Caki2 (cell line): Measurements from ENCODE around the gene MRPS15. TPM values are rescaled to one million over a fixed set of nuclear protein-coding genes. Genes with fewer than 3 reads are reported as not detected.
"Not testable (repeated sequence)": the region's sequence is repeated elsewhere in the genome, so short reads cannot be mapped to it uniquely, and the experiment has no call there.

ENCODE experiments used
- DNase-seq: peaks from one replicate; pipeline ENCODE4 v3.0.0-alpha.2; 2015; ENCODE audit warnings: low read depth
- in situ Hi-C: cut with HindIII; loops from 2 replicates; pipeline ENCODE4 v1.10.0; 2016; ENCODE audit warnings: low sequenced_read_pairs, low pct_unique_long_range_greater_than_20kb, mixed read lengths
- total RNA-seq: library from RNA; depleted of rRNA; stranded (reverse); fragments of >200 nt; shearing (Covaris generic); gene quantifications from 2 replicates; pipeline ENCODE4 v1.2.3, GENCODE V29; 2014; ENCODE audit warnings: low replicate concordance; rRNA removed

The MRPS15 gene
- total RNA-seq = 88.1 and 129 TPM in 2 replicates

DNA sequence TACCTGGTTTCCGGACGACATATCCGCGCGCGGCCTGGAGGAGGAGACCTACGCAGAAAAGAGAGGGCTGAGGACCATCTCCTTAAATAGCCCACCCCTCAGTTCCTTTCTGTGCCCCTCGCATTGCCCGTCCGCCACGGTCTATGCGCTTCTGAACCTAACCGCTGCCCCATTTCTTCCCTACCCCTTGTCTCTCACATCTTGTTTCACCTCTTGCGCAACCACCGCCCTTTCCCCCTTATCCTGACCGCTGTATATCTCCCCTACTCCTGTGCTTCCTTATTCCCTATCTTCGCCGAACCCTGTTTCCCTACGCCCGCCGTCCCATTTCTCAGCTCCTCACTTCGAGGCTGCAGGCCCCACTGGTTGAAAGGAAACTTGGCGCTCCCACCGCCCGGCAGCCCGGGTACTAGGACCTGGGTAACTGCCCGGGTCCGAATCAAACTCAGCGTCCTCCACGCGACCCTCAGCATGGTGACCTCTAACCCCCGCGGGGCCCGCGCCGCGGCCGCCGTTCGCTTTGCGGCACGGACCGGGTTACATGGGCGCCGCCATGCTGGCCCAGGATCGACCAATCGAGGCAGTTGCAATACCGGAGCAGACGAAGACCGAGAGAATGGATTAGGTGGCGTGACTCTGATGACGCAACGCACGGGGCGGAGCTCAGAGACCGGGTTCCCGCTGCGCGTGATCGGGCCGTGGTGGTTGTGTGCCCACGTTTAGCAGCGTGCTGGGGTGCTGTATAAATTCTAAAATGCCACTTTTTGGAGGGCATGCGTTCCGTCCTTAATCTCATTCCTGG is at the start of gene MRPS15:
Gene MRPS15 (minus strand): TSS at position 582 of the 802 bp plus-strand sequence. CDS start 109 bp downstream, at position 473.
- in situ Hi-C loops = no loop called here
- DNase-seq = peak; percentile 79

DNA sequence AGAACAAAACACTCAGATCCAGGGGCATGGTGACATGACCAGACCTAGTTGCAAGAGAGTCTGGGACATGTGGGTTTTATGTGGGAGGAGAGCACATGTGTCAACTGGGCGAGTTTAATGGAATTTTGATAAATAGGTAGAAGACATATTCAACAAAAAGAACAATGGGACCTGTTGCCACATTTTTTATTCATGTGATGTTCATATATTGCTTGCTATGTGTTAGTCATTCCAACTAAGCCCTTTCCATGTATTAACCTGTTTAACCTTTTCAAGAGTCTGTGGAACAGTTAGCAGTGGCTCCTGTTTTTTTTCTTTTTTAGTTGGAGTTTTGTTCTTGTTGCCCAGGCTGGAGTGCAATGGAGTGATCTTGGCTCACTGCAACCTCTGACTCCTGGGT is 48.7 kb upstream of the MRPS15 start:
- DNase-seq = no peak
- in situ Hi-C loops = no loop called here

DNA sequence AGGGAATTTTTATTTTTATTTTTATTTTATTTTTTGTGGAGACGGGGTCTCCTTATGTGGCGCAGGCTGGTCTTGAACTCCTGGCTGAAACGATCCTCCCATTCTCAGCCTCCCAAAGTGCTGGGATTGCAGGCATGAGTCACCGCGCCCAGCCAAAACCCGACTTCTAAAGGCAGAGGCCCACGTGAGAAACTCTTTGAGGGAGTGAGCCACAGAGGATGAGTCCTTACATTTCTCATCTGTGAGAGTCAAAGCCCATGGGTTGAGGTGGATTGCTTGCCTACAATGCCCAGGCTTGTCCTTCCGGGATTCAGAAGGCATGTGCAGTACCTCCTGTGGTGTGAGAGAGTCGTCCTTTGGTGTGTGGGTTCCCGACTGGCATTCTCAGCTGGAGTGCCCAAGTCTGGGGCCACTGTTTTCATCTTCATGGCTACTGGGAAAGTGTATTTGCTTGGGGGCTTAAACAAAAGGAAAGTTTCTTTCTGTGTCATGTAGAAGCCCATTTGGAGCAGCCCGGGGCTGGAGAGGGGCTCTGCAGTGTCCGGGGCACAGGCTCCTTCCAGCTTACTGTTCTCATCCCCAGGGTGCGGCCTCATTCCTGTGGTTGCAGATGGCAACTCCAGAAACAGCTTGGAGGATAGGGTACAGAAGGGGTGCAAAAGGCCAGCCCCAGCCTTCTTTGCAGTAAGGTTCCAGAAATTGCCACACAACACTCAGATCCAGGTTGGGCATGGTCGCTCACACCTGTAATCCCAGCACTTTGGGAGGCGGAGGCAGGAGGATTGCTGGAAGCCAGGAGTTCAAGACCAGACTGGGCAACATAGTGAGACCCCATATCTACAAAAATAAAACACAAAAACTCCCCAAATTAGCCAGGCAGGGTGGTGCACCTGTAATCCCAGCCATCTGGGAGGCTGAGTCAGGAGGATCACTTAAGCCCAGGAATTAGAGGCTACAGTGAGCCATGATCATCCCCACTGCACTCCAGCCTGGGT is 47.9 kb upstream of the MRPS15 start:
- in situ Hi-C loops = no loop called here
- DNase-seq = no peak

DNA sequence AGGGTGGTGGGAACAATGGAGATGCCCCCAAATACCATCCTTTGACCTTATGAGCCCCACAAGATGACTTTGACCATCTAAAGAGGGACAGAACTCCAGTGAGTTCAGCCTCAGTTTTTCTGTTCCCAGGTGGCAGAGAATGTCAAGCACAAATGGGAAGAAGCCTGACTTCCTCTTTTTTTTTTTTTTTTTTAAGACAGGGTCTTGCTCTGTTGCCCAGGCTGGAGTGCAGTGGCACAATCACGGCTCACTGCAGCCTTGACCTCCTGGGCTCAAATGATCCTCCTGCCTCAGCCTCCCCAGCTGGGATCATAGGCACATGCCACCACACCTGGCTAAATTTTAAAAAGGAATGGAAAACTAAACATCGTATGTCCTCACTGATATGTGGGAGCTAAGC is 47.0 kb upstream of the MRPS15 start:
- DNase-seq, in situ Hi-C loops: not testable (repeated sequence)

DNA sequence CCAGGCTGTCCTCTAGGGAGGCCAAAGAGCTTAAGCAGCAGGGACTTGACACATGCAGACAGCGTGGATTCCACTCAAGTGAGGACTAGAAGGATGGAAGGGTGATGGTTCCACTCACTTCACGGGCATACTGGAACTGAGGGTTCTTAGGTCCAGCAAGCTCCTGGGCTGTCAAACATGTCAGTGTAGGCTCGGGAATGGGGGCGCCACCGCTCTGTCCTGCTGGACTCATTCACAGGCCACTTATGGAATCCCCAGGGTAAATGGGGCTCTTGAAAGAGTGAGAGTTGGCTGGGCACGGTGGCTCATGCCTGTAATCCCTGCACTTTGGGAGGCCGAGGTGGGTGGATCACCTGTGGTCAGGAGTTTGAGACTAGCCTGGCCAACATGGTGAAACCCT is 46.2 kb upstream of the MRPS15 start:
- in situ Hi-C loops = no loop called here

DNA sequence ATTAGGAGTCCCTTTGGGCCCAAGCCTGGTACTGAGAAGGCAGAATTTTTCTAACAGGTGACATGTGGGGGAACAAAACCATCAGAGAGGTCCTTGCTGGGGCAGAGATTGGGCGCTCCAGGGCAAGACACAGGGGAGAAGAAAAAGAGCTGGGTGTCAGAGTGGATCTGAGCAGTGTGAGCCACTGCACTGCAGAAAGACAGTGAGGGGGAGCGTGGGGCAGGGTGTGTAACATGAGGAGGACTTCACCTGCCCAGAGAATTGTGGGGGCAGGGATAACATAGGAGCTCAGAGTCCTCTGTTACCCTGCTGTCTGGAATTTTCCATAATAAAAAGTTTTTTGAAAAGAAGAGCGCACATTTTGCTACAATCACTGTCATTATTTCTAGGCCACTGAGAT is 44.1 kb upstream of the MRPS15 start:
- in situ Hi-C loops = no loop called here

More for the DNA sequence above, 46.2 kb upstream of the MRPS15 start:
- no peak for DNase-seq

DNA sequence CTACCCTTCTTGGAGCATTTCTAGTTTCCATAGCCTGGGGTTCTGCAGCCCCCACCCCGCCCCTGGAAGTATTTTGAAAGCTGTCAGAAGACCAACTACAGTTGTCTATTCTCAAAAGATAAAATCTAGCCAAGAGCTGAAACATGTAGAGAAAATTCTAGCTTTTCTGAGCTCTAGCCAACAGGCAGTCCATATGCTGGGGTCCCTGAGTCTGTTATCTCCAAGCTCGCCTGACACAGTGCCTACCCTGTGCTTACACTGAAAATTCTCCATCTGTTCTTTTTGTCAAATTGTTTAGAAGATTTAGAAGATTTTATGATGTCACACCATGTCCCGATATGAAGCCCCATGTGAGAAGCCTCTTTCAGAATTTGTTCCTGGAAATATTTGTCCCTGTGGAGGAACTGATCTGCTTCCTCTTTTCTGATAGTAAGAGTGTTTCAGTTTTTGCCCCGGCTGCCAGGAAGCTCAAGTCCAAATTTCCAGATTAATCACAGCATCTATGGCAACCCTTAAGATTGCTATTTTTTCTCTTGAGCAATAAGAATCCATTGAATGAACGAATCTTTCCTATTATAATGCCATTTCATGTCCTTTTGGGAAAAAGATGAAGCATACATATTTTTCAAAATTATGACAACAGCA is 42.2 kb upstream of the MRPS15 start:
- in situ Hi-C loops = no loop called here
- no peak for DNase-seq

More for the DNA sequence above, 44.1 kb upstream of the MRPS15 start:
- DNase-seq = no peak

DNA sequence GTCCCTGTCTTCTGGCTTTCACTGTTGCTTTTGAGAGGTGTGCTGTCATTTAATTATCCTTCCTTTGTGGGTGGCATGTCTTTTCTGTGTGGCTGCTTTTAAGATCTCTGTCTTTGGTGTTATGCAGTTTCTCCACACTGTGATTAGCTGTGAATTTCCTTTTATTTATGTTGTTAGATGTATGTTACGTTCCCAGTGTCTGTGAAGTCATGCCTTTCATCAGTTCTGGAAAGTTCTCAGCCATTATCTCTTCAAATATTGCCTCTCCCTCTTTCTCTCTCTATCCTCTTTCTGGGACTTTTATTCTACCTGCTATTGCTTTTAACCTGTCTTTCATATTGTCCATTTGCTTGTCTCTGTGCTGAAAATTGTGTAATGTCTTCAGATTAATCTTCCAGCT is 39.5 kb upstream of the MRPS15 start:
- in situ Hi-C loops = no loop called here
- no peak for DNase-seq

DNA sequence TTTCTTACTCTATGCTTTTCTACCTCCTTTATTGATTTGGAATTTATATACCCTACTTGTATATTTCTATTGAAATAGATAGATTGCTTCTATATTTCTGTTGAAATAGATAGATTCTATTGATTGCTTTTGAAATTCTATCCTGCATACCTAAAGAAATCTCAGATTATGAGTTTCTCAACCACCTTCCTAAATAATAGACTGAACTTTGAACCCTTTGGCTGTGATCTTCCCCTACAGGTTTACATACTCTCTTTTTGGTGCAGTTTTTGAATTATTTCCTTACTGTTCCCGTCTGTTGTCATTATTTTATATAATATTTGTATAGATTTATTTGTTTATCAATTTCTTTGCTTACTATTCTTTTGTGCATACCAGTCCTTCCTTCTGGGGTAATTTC is 39.0 kb upstream of the MRPS15 start:
- in situ Hi-C loops = no loop called here
- DNase-seq = no peak

DNA sequence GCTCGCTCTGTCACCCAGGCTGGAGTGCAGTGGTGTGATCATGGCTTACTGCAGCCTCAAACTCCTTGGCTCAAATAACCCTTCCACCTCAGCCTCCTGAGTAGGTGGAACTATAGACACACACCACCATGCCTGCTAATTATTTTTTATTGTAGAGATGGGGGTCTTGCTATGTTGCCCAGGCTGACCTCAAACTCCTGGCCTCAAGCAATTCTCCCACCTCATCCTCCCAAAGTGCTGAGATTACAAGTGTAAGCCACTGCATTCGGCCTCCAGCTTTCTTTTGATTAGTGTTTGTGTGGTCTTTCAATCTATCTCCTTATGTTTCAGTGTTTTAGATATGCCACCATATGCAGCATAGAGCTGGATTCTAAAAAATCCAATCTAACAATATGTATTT is 38.4 kb upstream of the MRPS15 start:
- in situ Hi-C loops = no loop called here
- DNase-seq = no peak

DNA sequence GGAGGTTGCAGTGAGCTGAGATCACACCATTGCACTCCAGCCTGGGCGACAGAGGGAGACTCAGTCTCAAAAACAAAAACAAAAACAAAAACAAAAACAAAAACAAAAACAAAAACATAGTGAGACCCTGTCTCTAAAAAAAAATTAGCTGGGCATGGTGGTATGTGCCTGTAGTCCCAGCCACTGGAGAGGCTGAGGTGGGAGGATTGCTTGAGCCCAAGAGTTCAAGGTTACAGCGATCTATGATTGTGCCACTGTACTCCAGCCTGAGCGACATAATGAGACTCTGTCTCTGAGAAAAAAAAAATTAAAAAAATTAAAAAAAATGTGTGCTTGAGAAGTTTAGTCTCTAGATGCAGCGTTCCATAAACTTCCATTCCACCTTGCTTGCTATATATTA is 37.7 kb upstream of the MRPS15 start:
- DNase-seq, in situ Hi-C loops: not testable (repeated sequence)

DNA sequence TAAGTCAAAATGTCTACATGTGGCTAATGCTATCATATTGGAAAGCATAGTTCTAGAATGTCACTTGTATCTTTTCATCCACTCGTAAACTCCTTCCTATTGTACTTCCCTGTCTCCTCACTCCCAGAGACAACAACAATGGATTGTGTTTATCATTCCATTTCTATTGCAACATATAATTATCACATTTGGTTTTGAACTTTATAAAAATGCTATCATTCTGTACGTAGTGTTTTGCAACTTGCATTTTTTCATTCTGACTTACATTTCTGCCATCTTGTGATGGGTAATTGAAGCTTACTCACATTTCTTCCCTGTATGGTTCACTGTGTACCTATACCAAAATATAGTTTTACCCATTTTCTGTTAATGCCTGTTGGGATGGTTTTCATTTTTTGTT is 33.0 kb upstream of the MRPS15 start:
- in situ Hi-C loops = no loop called here
- no peak for DNase-seq

DNA sequence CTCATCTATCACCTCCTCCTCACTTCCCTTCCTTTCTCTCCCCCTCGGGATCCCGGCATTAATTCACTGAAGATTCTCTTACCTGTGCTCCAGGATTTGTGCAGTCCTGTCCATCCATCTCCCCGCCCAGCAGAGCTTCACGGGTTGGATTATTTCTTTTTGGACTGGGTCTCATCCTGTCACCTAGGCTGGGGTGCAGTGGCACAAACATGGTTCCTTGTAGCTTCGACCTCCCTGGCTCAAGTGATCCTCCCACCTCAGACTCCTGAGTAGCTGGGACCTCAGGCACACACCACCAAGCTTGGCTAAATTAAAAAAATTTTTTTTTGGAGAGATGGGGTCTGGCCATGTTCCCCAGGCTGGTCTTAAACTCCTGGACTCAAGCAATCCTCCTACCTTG is 30.8 kb upstream of the MRPS15 start:
- in situ Hi-C loops = no loop called here
- DNase-seq = no peak

DNA sequence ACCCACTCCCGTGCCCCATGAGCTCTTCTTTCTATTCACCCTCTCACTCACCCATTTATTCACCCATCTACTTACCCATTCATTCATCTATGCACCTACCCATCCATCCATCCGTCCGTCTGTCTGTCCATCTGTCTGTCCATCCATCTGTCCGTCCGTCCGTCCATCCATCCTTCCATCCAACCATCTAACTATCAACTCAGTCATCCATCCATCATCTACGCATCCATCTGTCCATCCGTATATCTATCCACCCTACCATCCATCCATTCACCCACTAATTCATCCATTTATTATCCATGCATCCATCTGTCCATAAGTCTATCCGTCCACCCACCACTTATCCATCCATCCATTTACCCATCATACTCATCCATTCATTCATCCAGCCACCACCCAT is 29.3 kb upstream of the MRPS15 start:
- DNase-seq = no peak
- in situ Hi-C loops = no loop called here

DNA sequence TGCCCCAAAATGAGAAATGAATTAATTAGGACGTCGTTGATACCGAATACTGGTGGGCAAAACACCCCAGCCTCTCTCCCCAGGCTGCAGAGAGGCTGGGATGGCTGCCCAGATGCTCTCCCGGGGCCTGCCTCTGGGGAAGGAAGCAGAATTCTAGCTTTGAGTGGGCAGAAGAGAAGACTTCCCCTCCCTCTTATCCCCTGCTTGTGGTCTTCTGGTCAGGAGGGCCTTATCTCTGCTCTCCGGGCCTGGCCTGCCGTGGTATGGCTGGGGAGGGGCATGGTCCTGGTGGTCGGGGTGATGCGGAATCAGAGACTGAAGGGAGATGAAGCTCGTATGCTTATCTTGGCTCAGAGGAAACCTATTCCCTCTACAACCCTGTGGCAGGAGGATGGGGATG is 28.3 kb upstream of the MRPS15 start:
- DNase-seq = no peak
- in situ Hi-C loops = no loop called here

DNA sequence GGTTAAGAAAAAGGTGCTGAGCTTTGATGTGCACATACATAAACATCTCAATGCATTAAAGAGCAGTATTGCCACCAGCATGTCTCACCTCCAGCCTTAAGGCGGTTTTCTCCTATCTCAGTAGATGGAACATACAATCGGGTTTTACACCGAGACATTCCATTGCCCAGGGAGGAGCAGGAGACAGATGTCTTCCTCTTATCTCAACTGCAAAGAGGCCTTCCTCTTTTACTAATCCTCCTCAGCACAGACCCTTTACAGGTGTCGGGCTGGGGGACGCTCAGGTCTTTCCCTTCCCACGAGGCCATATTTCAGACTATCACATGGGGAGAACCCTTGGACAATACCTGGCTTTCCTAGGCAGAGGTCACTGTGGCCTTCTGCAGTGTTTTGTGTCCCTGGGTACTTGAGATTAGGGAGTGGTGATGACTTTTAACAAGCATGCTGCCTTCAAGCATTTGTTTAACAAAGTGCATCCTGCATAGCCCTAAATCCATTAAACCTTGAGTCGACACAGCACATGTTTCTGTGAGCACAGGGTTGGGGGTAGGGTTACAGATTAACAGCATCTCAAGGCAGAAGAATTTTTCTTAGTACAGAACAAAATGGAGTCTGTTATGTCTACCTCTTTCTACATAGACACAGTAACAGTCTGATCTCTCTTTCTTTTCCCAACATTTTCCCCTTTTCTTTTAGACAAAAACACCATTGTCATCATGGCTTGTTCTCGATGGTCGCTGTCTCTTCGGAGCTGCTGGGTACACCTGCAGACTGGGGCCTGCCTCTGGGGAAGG is 25.3 kb upstream of the MRPS15 start:
- in situ Hi-C loops, DNase-seq: not testable (repeated sequence)

DNA sequence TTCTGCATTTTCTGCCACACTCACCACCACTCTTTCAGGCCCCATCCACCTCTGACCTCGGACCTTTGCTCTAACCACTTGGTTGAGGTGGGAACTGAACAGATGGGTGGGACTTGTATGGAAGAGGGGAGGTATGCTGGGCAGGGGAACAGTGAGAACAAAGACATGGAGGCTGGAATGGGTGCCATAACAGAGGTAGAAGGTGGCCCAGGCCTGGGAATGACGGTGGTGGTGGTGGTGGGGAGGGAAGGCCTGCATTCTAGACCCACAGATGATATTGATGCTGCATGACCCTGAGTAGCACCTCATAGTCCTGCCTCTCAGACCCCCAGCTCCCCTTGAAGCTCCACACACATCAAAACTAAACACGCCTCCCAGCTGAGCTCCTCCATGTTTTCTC is 23.7 kb upstream of the MRPS15 start:
- in situ Hi-C loops = no loop called here
- DNase-seq = no peak

DNA sequence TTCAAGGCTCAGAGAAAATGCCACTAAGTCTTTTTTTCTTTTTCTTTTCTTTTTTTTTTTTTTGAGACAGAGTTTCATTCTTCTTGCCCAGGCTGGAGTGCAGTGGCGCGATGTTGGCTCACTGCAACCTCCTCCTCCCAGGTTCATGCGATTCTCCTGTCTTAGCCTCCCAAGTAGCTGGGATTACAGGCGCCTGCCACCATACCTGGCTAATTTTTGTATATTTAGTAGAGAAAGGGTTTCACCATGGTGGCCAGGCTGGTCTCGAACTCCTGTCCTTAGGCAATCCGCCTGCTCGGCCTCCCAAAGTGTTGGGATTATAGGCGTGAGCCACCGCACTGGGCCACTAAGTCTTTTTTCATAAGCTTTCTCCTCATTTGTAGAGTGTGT is 23.1 kb upstream of the MRPS15 start:
- DNase-seq, in situ Hi-C loops: not testable (repeated sequence)
